GM21717 (cell line): ENCODE measurements around the gene SELENOF.

Source experiments
- ATAC-seq: cut with Tn5 transposase; IDR thresholded peaks from one replicate; pipeline ENCODE4 v1.9.1; 2021; ENCODE audit warnings: mild to moderate bottlenecking, moderate library complexity; ENCODE audit not compliant: unreplicated experiment

The SELENOF gene

GRCh38 chr1:86860424-86860823 is 53.5 kb downstream of the SELENOF start:
- ATAC-seq = no peak

- no peak for ATAC-seq
Measured at GRCh38 chr1:86860020-86860419, 53.9 kb downstream of the SELENOF start.

- ATAC-seq = no peak
Measured at GRCh38 chr1:86858524-86859261, 55.2 kb downstream of the SELENOF start.

GRCh38 chr1:86856196-86856595 is 57.7 kb downstream of the SELENOF start:
- no peak for ATAC-seq

- no peak for ATAC-seq
Measured at GRCh38 chr1:86854352-86854751, 59.6 kb downstream of the SELENOF start.

- ATAC-seq = no peak
Measured at GRCh38 chr1:86852782-86853408, 61.0 kb downstream of the SELENOF start.

DNA sequence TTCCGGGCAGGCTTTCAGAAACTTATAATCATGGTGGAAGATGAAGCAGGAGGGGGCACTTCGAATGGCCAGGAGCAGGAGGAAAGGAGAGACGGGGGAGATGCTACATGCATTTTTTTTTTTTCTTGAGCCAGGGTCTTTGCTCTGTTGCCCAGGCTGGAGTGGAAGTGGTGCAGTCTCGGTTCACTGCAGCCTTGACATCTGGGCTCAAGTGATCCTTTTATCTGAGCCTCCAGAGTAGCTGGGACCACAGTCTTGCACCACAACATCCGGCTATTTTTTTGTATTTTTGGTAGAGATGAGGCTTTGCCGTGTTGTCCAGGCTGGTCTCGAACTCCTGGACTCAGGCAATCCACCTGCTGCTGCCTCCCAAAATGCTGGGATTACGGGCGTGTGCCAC is 61.6 kb downstream of the SELENOF start:
- no peak for ATAC-seq

DNA sequence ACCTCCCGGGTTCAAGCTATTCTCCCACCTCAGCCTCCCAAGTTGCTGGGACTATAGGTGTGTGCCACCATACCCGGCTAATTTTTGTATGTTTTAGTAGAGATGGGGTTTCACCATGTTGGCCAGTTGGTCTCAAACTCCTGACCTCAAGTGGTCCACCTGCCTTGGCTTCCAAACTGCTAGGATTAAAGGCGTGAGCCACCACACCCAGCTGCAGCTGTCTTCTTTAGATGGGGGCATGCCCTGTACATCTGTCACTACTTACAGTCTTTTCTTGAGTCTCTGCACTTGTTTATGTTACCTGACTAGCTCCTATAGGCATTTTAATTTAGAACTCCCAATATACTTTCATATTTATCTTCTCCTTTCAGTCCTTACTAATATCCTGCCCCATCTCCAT is 64.2 kb downstream of the SELENOF start:
- no peak for ATAC-seq

DNA sequence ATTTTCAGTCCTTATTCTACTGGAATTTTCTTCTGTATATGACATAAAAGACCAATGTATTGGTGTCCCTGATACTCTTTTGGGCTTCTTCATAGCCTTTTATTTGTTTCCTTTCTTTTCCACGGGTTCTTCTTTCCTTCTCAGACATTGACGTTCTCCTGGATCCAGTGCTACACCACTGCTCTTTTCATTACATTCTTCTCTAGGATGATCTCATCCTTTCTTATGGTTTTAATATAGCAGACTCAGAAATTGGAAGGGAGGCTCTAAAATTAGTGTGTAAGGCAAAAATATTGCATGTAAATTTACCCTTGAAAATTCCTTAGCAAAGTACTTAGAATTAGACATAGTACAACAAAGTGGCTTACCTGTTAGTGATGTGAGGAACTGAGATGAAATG is 65.3 kb downstream of the SELENOF start:
- no peak for ATAC-seq

DNA sequence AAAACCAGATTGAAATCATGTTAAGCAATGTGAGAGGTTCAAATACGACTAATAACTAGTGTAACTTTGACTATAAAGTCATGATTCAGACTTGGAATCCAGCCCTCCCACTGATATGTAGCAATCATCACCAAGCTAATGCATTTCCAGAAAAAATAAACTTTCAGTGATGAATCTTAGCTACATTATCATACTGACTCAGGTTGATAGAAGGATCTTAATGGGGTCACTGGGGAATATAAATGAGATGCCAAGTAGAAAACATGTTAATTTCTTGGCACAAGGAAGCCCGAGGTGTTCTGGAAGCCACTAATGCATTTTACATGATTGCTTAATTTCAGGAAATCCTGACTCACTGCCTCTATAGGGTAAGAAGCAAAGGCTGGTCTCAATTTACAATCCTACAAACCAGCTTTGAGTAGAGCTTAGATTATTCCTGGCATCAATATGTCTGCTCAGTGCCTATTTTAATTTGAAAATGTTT is 67.7 kb downstream of the SELENOF start:
- ATAC-seq = no peak

GRCh38 chr1:86845514-86845913 is 68.4 kb downstream of the SELENOF start:
- ATAC-seq = no peak

- ATAC-seq = no peak
Measured at GRCh38 chr1:86841116-86841515, 72.8 kb downstream of the SELENOF start.

DNA sequence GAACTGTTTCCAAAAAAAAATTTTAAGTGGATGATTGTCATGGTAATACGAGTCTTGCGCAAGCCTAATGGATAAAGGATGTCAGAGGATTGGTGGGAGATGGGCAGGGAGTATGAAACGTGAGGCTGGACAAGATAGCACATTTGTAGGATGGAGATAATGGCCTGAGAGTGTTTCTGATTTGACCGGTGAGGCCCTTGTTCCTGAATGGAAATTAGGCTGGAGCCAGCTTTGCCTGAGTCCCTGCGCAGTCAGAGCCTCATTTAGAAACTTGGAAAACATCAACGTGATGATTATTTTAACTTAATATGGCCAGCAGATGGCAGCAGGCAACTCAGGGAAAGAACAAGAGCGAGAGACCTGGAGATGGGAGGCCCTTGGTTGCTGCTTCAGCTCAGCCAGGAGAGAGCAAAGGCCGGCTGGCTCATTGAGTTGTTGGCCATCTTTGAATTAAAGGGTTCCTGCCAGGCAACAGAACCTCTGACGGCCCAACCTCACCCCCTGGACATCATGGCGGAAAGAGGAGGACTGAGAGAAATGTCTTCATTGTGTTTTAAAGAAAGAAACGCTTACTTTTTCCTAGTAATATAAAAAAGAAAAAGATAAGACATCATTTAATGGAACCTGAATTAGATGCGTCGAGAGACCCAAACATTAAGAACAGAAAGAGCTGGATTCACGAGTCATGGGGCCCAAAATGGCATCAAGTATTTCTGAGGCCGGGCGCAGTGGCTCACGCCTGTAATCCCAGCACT is 80.3 kb downstream of the SELENOF start:
- ATAC-seq = peak; percentile 78

- ATAC-seq = no peak
Measured at GRCh38 chr1:86832433-86832832, 81.5 kb downstream of the SELENOF start.

DNA sequence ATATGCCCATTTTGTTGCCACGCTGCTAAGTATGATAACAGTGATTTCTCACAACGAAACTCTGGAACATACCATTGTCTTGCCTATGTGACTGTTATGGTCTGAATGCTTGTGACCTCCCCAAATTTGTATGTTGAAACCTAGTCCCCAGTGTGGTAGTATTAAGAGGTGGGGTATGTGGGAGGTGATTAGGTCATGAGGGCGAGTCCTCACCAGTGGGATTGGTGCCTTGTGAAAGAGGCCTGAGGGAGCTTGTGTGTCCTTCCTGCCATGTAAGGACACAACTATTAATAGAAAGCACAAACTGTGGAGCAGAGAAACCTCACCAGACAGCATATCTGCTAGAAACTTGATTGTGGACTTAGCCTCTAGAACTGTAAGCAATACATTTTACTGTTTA is 84.6 kb downstream of the SELENOF start:
- no peak for ATAC-seq

GRCh38 chr1:86828024-86828423 is 85.9 kb downstream of the SELENOF start:
- ATAC-seq = no peak

- no peak for ATAC-seq
Measured at GRCh38 chr1:86826856-86827255, 87.1 kb downstream of the SELENOF start.

GRCh38 chr1:86825319-86825718 is 88.6 kb downstream of the SELENOF start:
- no peak for ATAC-seq

GRCh38 chr1:86823821-86824500 is 90.0 kb downstream of the SELENOF start:
- no peak for ATAC-seq

GRCh38 chr1:86823386-86823785 is 90.5 kb downstream of the SELENOF start:
- no peak for ATAC-seq

GRCh38 chr1:86822459-86822858 is 91.5 kb downstream of the SELENOF start:
- ATAC-seq = no peak
